GM23248 (cell line): Measurements from ENCODE around the gene NCBP1. TPM values are rescaled to one million over a fixed set of nuclear protein-coding genes. Genes with fewer than 3 reads are reported as not detected.
"Not testable (repeated sequence)": the region's sequence is repeated elsewhere in the genome, so short reads cannot be mapped to it uniquely, and the experiment has no call there.

ENCODE experiments used
- DNase-seq: peaks from one replicate; pipeline ENCODE4 v3.0.0-alpha.2; 2015
- H2AFZ ChIP-seq: fragments of 200-600 bp; sonication (generic); 2 replicates; pipeline ENCODE4 v1.6.1; 2016; ENCODE audit warnings: antibody characterized with exemption
- H3F3A ChIP-seq: fragments of 200-600 bp; sonication (generic); 2 replicates; pipeline ENCODE4 v1.6.1; 2016; ENCODE audit warnings: mild to moderate bottlenecking, antibody characterized with exemption, mixed run types; ENCODE audit not compliant: insufficient read depth
- H3K27ac ChIP-seq: fragments of 200-600 bp; sonication (generic); 2 replicates; pipeline ENCODE4 v1.5.1; 2016; ENCODE audit warnings: mild to moderate bottlenecking
- H3K27me3 ChIP-seq: fragments of 200-600 bp; sonication (generic); replicated peaks from 2 replicates; pipeline ENCODE4 v1.6.1; 2016; ENCODE audit warnings: mild to moderate bottlenecking; ENCODE audit not compliant: insufficient read depth
- H3K36me3 ChIP-seq: fragments of 200-600 bp; sonication (generic); 2 replicates; pipeline ENCODE4 v1.6.1; 2016; ENCODE audit warnings: low read depth, mild to moderate bottlenecking
- H3K4me1 ChIP-seq: fragments of 200-600 bp; sonication (generic); 2 replicates; pipeline ENCODE4 v1.6.1; 2016; ENCODE audit warnings: mild to moderate bottlenecking; ENCODE audit not compliant: insufficient read depth
- H3K4me2 ChIP-seq: fragments of 200-600 bp; sonication (generic); one replicate; pipeline ENCODE4 v1.6.1; 2016; ENCODE audit warnings: mild to moderate bottlenecking; ENCODE audit not compliant: unreplicated experiment
- H3K4me3 ChIP-seq: fragments of 200-600 bp; sonication (generic); 2 replicates; pipeline ENCODE4 v1.5.1; 2016; ENCODE audit warnings: mild to moderate bottlenecking
- H3K79me2 ChIP-seq: fragments of 200-600 bp; sonication (generic); 2 replicates; pipeline ENCODE4 v1.6.1; 2016; ENCODE audit warnings: mild to moderate bottlenecking; ENCODE audit not compliant: insufficient read depth
- H3K9ac ChIP-seq: fragments of 200-600 bp; sonication (generic); 2 replicates; pipeline ENCODE4 v1.6.1; 2016; ENCODE audit warnings: mild to moderate bottlenecking
- H3K9me2 ChIP-seq: fragments of 200-600 bp; sonication (generic); 2 replicates; pipeline ENCODE4 v1.6.1; 2016; ENCODE audit warnings: mixed run types, mild to moderate bottlenecking, moderate library complexity; ENCODE audit not compliant: insufficient read depth
- H3K9me3 ChIP-seq: fragments of 200-600 bp; sonication (generic); one replicate; pipeline ENCODE4 v1.6.1; 2017; ENCODE audit warnings: low read depth
- H4K20me1 ChIP-seq: fragments of 200-600 bp; sonication (generic); 2 replicates; pipeline ENCODE4 v1.6.0; 2016; ENCODE audit not compliant: insufficient read depth
- EZH2 ChIP-seq: fragments of 200-600 bp; sonication (generic); IDR thresholded peaks from 2 replicates; pipeline ENCODE4 v1.6.1; 2018; ENCODE audit warnings: antibody characterized with exemption, mild to moderate bottlenecking; ENCODE audit not compliant: insufficient read depth, poor library complexity, severe bottlenecking
- EZH2phosphoT487 ChIP-seq: fragments of 200-600 bp; sonication (generic); IDR thresholded peaks from 2 replicates; pipeline ENCODE4 v1.6.1; 2018; ENCODE audit warnings: antibody characterized with exemption, moderate library complexity, mild to moderate bottlenecking, low read depth; ENCODE audit not compliant: insufficient read depth
- WGBS, 2 experiments: methylation state at CpG; one replicate each; pipeline ENCODE4 v1.1.6; 2015 to 2017; ENCODE audit warnings: low lambda C conversion rate in 2 of 2, low coverage in 1 of 2; ENCODE audit errors: missing lambda C conversion rate in 2 of 2; 5-methylcytosine and 5-hydroxymethylcytosine counted together
- in situ Hi-C: fragments of 300-500 bp; cut with MboI; formaldehyde crosslinking; loops from 2 replicates; pipeline ENCODE4 v1.15.0; 2020
- polyA plus RNA-seq: library from polyadenylated mRNA; unstranded; fragments of >200 nt; fragmentation: Nextera tagmentation; extraction: Ambion mirVana; gene quantifications from 2 replicates; pipeline ENCODE4 v1.2.1, GENCODE V29; 2016
- total RNA-seq: library from RNA; depleted of rRNA; stranded (reverse); fragments of >200 nt; shearing (Covaris generic); gene quantifications from 2 replicates; pipeline ENCODE4 v1.2.3, GENCODE V29; 2014

NCBP1 gene
- total and polyA plus RNA-seq, 2 experiments from 2014 or later: 28.1 to 31.8 TPM

- peak; percentile 98 for DNase-seq
- Histone ChIP-seq H3K27ac (peak within 1 kb of the TSS; percentile 57), H3F3A (no peaks in the 10 kb centered on the region; the same call in 1 of the 2 replicates), H3K9ac (peak within 1 kb of the TSS; percentile 83), H3K9me3 (no peaks in the 10 kb centered on the region), H3K79me2 (peaks cover 40% of the 10 kb centered on the region), H3K4me3 (peak within 1 kb of the TSS; percentile 89), H3K27me3 (no peaks in the 10 kb centered on the region), H3K9me2 (no peaks in the 10 kb centered on the region), H2AFZ (peak within 1 kb of the TSS; percentile 91), H4K20me1 (no peaks in the 10 kb centered on the region), H3K36me3 (peaks cover 3% of the 10 kb centered on the region; the same call in 1 of the 2 replicates), H3K4me1 (peaks cover 21% of the 10 kb centered on the region), H3K4me2 (peak within 1 kb of the TSS; percentile 94)
- no peak for TF ChIP-seq EZH2
- no peak for TF ChIP-seq EZH2phosphoT487
- WGBS, 2 experiments: 2 to 3% methylated on average over 58 to 77 of the region's 82 CpGs
- in situ Hi-C loops: no loop called here
Measured at GRCh38 chr9:97696803-97697601, 63.4 kb downstream of the NCBP1 start, which contains the start of gene XPA. Gene XPA (minus strand): TSS chr9:97697340. CDS start chr9:97697292, 48 bp downstream.

- Histone ChIP-seq H2AFZ (peak overlapping the region; percentile 91), H3K4me2 (peak overlapping the region; percentile 94), H3K27me3 (no peaks in the 10 kb centered on the region), H3K9me2 (no peaks in the 10 kb centered on the region), H3K4me1 (peaks cover 21% of the 10 kb centered on the region), H3K79me2 (peaks cover 38% of the 10 kb centered on the region), H3F3A (peaks cover 4% of the 10 kb centered on the region), H3K9ac (no peak overlapping the region), H3K27ac (no peak overlapping the region), H3K36me3 (no peaks in the 10 kb centered on the region), H4K20me1 (no peaks in the 10 kb centered on the region), H3K4me3 (0 out of 2 replicates have a peak overlapping the region, but pooled peaks have one; percentile 89), H3K9me3 (no peaks in the 10 kb centered on the region)
- WGBS, 2 experiments: 0 to 9% methylated on average over 1 of the region's 1 CpG
- in situ Hi-C loops: no loop called here
- TF ChIP-seq EZH2phosphoT487 (no peak), EZH2 (no peak)
- no peak for DNase-seq
Measured at GRCh38 chr9:97697837-97698236, 64.2 kb downstream of the NCBP1 start.

- H3K4me3 ChIP-seq: no peak overlapping the region
- no peaks in the 10 kb centered on the region for H3K36me3 ChIP-seq
- H3K4me2 ChIP-seq: no peak overlapping the region
- no peak for DNase-seq
- H3K4me1 ChIP-seq: peaks cover 22% of the 10 kb centered on the region
- in situ Hi-C loops: no loop called here
- no peaks in the 10 kb centered on the region for H4K20me1 ChIP-seq
- H3K9ac ChIP-seq: no peak overlapping the region
- H3K9me3 ChIP-seq: no peaks in the 10 kb centered on the region
- no peak overlapping the region for H3K27ac ChIP-seq
- peaks cover 28% of the 10 kb centered on the region for H3K79me2 ChIP-seq
- no peaks in the 10 kb centered on the region for H3K9me2 ChIP-seq
- H2AFZ ChIP-seq: no peak overlapping the region
- H3K27me3 ChIP-seq: no peaks in the 10 kb centered on the region
- TF ChIP-seq EZH2: no peak
- no peak for TF ChIP-seq EZH2phosphoT487
- WGBS, 2 experiments: 91 to 92% methylated on average over 14 of the region's 14 CpGs
- H3F3A ChIP-seq: peaks cover 14% of the 10 kb centered on the region
Measured at GRCh38 chr9:97698865-97699264, 65.2 kb downstream of the NCBP1 start.

GRCh38 chr9:97699281-97699680, 65.7 kb downstream of the NCBP1 start:
- H4K20me1 ChIP-seq, H3K9me3 ChIP-seq, H3K9me2 ChIP-seq, DNase-seq, H3K27ac ChIP-seq, H3K4me3 ChIP-seq, H3K4me2 ChIP-seq, H3K27me3 ChIP-seq, H3K9ac ChIP-seq, H3K36me3 ChIP-seq, H2AFZ ChIP-seq, in situ Hi-C loops: not testable (repeated sequence)
- peaks cover 24% of the 10 kb centered on the region for H3K79me2 ChIP-seq
- WGBS, 2 experiments: 87 to 91% methylated on average over 11 to 13 of the region's 13 CpGs
- peaks cover 18% of the 10 kb centered on the region for H3F3A ChIP-seq
- H3K4me1 ChIP-seq: peaks cover 26% of the 10 kb centered on the region

- H3K9ac ChIP-seq, H2AFZ ChIP-seq, H3K4me2 ChIP-seq, H4K20me1 ChIP-seq, DNase-seq, H3K36me3 ChIP-seq, H3K9me3 ChIP-seq, H3K27ac ChIP-seq, H3K27me3 ChIP-seq, H3K9me2 ChIP-seq, H3K4me3 ChIP-seq, in situ Hi-C loops: not testable (repeated sequence)
- peaks cover 23% of the 10 kb centered on the region for H3F3A ChIP-seq
- H3K4me1 ChIP-seq: peaks cover 28% of the 10 kb centered on the region
- peaks cover 18% of the 10 kb centered on the region for H3K79me2 ChIP-seq
- WGBS, 2 experiments: 79 to 81% methylated on average over 3 of the region's 3 CpGs
Measured at GRCh38 chr9:97699824-97700223, 66.2 kb downstream of the NCBP1 start.
